ENCODE data around the gene TCF23.

TCF23 gene

DNA sequence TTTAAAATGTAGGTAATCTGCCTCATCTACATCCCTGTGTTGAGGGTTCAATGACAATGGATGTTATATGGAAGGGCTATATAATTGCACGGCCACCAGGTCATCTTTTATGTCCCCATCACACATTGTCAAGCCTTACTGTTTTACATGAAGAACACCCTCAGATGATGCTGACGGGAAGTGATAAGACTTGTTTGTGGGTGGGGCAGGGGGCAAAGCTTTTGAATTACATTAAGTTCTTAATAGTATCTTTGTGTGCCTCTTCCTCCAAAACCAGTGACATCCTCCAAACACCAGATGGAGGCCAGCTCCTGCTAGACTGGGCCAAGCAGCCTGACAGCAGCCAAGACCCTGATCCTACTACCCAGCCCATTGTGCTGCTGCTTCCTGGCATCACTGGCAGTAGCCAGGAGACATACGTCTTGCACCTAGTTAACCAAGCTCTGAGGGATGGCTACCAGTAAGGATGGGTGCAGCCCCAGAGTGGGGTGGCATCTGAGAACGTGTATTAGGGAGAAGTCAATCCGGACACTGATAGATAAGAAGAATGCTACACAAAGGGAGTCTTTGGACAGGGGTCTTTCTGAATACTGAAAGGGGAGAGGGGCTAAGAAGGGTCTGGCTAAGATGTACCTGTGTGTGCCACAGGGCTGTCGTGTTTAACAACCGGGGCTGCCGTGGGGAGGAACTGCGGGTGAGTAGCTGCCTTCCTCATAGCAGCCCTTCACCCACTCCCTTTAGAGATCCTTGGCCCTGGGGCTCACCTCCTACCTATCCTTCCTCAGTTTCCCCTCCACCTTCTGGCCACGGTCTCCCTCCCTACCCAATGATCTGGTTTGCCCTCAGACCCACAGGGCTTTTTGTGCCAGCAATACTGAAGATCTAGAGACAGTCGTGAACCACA lies 19.9 kb upstream of the TCF23 start:
- no peak for DNase-seq

- no peak for DNase-seq
Observed at GRCh38 chr2:27130396-27130795, 18.4 kb upstream of the TCF23 start.

- DNase-seq, result no peak
Observed at GRCh38 chr2:27131429-27131828, 17.4 kb upstream of the TCF23 start.

DNA sequence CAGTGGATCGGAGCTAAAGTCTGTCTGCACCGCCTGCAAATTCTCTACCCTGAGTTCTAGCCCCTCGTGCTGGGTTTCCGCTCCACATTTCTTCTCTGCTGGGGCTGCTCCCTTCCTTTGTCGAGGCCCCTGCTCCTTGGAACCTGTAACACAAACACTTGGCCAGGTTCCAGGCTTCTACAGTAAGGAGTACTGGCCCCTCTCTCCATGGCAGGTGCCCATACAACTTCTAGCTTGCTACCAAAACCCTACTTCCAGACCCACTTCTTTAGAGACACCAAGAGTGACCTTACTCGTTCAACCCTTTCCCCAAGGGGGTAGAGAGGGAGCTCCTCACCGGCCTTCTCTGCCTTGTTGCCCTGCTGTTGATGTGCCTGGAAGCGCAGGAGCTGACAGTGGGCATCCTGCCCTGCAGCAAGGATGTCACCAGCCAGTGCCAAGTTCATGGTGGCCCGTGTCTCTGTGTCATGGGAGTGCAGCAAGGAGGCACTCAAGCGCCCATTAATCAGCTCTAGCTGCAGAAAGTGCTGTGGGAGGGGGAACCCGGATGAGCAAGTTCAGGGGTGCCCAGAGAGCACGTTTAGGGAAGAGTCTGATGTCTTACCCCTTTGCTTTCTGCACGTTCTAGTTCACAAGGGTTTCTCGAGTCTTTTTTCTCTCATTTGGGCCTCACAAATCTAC lies 15.5 kb upstream of the TCF23 start:
- no peak for DNase-seq

- peak; percentile 96 for DNase-seq
Observed at GRCh38 chr2:27133905-27134780, 14.7 kb upstream of the TCF23 start, which contains the start of gene PREB. Gene PREB (minus strand): TSS chr2:27134636. CDS start chr2:27134421, 215 bp downstream.

GRCh38 chr2:27134781-27135477 lies 13.9 kb upstream of the TCF23 start:
- DNase-seq, result no peak

DNA sequence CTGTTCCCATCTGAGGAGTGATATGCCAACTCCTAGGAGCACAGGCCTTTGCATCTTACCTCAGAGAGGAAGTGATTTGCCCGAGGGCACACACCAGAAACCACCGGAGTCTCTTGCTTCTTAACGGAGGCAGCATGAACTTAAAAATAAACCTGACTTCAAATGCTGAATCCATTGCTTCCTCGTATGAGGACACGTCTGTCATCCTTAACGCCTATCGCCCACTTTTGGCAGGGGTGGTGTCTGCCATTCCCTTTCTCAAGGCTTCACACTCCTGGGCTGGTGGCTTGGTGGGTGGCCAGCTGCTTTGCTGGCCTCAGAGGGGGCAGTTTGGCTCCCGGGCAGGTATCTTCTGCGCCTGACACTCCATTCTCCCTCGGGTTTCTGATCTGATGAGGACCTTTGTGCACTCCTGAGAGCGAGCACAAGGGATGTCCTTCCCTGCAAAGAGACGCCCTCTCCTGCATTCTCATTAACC lies 13.3 kb upstream of the TCF23 start:
- no peak for DNase-seq

DNA sequence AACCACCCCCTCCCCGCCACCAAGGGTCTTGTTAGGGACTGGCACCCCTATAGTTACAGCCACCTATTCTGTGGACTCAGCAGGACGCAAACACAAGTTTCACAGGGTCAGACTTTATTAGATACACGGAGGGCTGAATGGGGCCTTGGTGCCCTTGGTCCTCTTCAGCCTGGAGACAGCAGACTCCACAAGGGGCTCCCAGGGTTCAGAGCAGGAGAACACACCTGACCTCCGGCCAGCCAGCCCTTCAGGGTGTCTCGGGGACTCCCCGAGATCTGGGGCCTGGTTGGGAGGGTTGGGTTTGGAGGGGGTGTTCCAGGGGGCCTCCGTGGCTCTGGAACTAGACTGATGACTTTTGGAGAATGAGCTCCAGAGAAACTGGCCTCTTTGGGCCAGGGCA lies 12.1 kb upstream of the TCF23 start:
- no peak for DNase-seq

GRCh38 chr2:27137322-27137935 lies 11.4 kb upstream of the TCF23 start:
- DNase-seq, result no peak

DNA sequence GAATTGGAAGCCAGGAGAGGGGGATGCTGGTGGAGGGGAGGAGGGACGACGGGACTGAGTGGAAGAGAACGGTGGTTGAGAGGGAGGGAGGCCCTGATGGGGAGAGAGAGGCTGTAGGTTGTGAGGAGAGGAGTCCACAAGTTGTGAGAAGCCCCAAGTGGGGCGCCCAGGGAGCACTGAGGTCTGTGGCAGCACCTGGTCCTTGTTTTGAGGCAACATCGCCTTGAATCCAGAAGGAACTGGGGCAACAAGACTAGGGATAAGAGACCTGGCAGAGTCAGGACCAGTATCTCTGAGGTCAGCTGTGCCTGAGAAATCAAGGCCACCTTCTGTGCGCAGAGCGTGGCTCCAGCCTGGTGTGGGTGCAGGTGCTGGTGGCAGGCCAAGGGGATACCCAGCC lies 10.7 kb upstream of the TCF23 start:
- no peak for DNase-seq

DNA sequence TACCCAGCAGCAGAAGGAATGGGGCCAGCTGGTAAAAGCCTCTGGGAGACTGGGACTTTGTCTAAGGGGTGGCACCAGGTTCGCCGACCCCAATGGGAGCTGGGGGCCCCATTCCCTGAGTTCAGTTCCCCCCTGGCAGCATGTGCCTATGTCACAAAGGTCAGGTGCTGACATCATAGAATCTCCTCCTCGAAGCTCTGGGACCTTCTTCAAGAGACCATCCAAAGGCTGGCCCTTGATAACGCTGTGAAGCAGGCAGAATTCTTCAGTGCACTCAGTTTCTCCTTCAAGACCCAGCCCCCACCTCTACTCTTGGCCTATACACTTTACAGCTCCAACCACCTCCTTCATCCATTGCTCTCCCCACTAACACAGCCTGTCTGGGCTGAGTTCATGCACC lies 9.5 kb upstream of the TCF23 start, which contains the start of gene PRR30:
PRR30 (minus strand) TSS at position 101 of the 400 bp plus-strand sequence. CDS start 1,081 bp downstream, outside the sequence.
- DNase-seq, result no peak

DNA sequence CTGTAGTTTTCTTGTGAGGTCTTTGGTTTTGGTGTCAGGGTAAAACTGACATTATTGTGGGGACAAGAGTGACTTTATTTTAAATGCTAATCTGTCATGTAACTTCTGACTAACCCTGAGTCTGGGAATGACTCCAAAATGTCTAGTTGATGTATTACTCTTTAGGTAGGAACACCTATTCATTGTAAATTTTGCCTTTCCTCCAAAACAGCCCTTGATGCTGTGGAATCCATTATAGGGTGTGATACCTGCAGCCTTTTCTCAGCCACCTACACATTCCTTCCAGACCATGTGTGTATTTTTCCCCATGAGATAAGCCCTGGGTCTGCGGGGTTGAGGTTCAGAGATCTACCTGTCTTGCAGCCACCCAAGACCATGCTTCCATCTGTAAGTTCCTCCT lies 5.5 kb upstream of the TCF23 start:
- no peak for DNase-seq

DNA sequence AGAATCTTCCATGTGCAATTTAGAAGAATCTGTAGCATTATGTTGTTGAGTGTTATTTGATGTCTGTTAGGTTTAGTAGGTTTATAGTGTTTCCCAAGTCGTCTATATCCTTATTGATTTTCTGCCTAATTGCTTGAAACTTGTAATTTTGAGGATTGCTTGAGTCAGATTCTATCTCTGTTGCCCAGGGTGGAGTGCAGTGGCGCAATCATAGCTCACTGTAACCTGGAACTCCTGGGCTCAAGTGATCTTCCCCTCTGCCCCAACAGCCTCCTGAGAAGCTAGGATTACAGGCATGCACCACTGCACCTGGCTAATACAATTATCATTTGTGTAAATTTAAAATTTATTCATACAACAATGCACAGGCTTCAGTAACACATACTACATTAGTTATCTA lies 3.1 kb upstream of the TCF23 start:
- DNase-seq, result no peak

DNA sequence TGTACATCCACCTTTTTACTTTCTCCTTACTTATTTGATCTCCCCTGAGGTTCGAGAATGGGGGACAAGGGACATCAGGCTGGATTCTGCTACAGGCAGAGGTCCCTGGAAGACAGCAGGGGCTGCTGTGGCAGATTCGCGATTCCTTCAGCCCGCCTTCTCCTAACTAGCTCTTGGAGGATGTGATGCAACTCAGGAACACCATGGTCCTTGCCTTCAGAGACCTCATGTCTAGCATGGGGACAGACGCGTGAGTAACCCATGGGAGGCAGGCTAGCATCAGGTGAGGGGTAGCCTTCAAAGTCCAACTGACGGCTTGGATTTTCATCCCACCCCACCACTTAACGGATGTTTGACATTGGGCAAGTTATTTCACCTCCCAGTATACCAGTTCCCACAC lies 869 bp upstream of the TCF23 start:
- no peak for DNase-seq

DNA sequence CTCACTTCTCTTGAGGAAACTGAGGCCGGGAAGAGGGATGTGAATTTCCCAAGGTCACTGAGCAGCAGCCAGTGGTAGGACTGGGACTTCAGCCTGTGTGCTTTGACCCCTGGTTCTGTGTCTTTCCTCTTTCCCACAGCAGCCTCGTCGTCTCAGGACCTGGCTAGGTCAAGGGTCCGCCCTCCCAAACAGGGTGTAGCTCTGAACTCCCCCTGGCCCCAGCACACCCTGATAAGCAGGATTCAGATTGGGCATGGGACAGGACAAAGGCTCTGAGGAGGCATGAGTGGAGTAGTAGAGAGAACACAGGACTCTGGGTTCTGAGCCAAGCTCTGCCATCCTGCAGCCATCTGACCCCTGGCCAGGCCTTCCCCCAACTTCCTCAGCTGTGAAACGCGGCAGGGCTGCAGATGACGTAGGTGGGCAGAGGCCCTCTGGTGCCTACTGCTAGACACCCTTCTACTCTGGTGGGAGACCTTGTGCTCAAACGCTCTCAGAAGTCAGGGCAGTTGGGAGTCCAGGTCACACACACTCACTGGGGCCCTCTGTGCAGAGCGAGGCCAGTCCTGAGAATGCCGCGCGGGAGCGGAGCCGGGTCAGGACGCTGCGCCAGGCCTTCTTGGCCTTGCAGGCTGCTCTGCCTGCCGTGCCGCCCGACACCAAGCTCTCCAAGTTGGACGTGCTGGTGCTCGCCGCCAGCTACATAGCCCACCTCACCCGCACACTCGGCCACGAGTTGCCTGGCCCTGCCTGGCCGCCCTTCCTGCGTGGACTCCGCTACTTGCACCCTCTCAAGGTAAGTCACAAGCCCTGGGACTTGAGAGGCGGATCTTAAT lies 984 bp downstream of the TCF23 start:
- no peak for DNase-seq

- no peak for DNase-seq
Observed at GRCh38 chr2:27150639-27151230, 1.9 kb downstream of the TCF23 start.

GRCh38 chr2:27152102-27152795 lies 3.4 kb downstream of the TCF23 start:
- DNase-seq, result no peak

DNA sequence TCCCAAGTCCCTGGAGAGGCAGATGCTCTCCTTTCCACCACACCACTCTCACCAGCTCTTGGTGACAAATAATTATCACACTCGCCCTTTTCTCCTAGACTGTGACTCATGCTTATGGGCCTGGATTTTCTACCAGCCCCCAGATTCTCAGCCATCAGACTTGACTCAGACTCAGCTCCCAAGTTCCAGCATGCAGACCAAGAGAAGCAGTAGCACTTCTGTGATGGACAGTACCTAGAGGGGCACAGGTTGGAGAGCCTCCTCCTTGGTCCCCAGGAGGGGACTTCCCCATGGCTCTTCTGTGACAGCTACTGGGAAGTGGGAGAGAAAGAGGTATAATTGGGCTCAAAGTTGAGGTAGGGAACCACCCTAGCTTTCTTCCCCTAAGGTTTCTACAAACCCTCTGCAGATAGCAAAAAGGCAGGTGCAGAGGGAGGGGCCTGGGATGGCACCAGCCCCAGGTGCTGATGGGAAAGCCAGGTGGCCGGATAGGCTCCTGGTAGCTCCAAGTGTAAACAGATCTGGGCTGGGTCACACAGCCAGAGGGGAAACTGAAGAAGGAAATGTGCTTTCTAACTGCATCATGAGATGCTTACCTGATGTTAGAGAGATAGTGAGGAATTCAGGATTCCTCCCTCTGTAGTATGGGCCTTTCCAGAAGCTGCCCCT lies 4.1 kb downstream of the TCF23 start:
- peak; percentile 22 for DNase-seq

DNA sequence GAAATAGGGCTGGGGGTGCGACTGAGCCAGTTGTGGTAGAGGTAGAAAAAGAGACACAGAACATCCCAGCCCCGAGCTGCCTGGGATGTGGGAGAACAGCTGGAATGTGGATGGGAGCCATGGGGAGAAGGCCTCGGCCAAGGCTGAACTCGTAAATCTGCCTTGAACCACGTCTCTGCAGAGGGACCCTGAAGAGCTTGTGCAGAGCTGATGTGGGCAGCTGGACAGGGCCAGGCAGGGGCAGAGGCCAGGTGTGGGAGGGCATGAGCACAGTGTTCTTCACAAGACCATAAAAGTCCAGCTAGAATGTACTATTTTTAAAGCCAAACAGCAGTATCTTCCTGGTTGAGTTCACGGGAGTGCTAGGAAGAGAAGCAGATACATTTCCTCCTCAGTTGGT lies 5.7 kb downstream of the TCF23 start:
- no peak for DNase-seq
